G401.6 (cell line): ENCODE results near the gene FAHD2B.
"Not testable (repeated sequence)": the region's sequence is repeated elsewhere in the genome, so short reads cannot be mapped to it uniquely, and the experiment has no call there.

ENCODE experiments used
- FAIRE-seq: peaks from 2 replicates; lab custom pipeline; 2012; peaks lifted over from hg19 to GRCh38; lab: Jason Lieb, UNC

FAHD2B gene, protein sequence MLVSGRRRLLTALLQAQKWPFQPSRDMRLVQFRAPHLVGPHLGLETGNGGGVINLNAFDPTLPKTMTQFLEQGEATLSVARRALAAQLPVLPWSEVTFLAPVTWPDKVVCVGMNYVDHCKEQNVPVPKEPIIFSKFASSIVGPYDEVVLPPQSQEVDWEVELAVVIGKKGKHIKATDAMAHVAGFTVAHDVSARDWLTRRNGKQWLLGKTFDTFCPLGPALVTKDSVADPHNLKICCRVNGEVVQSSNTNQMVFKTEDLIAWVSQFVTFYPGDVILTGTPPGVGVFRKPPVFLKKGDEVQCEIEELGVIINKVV

DNA sequence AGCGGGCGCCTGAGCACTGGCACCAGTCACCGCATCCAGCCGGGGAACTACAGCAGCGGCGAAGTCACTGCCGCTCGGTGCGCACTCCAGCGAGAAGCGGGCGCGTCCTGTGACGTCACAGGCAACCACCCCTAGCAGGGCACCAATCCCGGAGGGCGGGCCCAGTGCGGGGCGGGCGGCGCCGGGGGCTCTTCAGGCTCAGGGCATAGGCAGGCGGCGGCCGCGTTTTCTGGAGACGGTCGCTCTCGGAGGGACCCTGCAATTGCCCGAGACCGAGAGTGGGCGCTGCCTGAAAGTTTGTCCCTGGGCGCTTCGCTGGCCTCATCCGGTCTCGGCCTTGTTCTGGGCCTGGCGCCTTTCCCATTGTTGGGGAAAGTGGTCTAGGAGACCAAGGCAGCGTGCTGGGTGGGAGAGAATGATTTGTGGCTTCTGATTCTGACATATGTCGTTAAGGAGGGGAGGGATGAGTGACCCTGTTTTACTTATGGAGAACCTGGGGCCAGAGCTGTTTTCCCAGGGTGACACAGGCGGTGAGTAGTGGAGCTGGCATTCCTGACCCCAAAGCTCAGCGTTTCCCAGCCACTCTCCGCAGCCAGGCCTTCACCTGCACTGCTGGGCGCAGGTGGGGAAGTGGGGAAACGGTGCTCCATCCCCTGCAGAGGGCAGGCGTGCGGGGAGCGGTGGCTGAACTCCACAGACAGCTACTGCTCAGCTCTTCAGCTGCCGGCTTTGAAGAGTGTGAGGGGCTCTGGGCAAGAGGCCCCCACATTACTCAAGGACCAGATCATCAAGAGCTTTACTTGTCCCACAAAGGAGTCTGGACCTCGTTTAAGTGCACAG is at the start of gene FAHD2B:
TSS of gene FAHD2B (minus strand) at position 111 of the 840 bp plus-strand sequence. CDS start 3,176 bp downstream, outside the sequence.
- not testable (repeated sequence) for FAIRE-seq

DNA sequence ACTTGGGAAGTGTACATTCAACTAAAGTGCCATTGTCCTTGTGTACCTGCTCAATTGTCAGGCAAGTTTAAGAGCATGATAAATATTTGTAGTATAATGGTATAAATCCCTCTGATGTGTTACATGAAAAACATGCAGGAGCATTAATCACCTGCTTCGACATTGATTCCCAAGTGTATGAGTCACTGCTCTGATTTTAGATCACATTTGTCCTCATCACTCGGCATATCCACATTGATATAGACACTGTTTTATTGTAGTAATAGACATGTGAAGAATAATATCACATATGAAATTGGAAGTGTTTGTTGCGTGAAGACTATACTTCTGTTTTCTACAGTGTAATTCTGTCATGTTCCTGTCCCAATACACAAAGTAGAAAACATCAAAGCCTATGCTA is 49.3 kb upstream of the FAHD2B start:
- FAIRE-seq: not testable (repeated sequence)

DNA sequence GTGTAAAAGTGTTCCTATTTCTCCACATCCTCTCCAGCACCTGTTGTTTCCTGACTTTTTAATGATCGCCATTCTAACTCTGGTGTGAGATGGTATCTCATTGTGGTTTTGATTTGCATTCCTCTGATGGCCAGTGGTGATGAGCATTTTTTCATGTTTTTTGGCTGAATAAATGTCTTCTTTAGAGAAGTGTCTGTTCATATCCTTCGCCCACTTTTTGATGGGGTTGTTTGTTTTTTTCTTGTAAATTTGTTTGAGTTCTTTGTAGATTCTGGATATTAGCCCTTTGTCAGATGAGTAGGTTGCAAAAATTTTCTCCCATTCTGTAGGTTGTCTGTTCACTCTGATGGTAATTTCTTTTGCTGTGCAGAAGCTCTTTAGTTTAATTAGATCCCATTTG is 34.4 kb upstream of the FAHD2B start:
- FAIRE-seq: not testable (repeated sequence)

DNA sequence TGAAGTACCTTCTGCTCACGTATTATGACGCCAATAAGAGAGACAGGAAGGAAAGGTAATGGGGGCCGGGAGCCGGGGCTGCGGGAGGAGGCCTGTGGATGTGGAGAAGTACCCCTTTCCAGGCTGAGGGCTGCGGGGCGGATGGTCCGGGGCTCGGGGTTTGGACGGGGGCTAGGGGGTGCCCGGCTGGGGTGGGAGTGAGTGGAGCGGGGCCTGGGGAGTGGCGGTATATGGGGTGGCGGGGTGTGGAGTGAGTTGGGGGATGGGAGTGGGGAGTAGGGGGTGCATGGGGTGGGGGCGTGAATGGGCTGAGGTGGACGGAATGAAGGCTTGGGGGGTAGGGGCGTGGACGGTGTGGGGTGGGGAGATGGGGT is 19.2 kb upstream of the FAHD2B start:
- not testable (repeated sequence) for FAIRE-seq

DNA sequence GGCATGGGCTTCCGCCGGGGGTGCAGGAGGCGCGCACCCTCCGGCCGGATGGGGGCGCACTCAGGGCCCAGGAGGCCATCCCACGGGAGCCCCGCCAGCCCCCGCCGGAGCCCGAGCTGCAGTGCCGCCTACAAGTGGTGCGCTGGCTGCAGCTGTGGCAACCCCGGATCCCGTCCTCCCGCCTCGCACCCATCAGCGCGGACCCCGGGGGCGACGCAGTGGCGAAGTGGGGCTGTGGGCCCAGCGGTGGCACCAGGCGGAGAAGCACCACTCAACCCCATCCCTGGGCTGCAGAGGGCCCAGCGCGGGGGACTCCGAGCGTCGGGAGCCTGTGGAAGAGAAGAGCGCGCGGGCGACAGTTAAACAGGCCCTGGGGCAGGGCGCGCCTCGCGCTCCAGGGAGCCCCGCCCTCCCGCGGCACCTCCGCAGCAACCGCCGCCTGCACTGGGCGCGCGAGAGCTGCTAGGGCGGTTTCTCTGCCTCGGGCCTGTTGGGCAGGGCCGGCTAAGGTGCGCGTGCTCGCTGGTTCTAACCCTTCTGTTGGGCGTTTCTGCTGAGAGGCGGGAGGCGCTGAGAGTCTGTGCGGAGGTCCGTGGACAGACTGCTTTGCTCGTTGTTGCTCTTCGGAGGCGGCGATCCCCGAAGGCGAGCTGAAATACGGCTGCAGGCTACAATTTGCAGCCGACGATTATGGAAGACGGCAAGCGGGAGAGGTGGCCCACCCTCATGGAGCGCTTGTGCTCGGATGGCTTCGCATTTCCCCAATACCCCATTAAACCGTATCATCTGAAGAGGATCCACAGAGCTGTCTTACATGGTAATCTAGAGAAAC is 18.6 kb upstream of the FAHD2B start, which contains the start of gene ANKRD36:
TSS of gene ANKRD36 (plus strand) at position 104 of the 832 bp plus-strand sequence. CDS start at position 691, 587 bp downstream.
- FAIRE-seq: not testable (repeated sequence)

DNA sequence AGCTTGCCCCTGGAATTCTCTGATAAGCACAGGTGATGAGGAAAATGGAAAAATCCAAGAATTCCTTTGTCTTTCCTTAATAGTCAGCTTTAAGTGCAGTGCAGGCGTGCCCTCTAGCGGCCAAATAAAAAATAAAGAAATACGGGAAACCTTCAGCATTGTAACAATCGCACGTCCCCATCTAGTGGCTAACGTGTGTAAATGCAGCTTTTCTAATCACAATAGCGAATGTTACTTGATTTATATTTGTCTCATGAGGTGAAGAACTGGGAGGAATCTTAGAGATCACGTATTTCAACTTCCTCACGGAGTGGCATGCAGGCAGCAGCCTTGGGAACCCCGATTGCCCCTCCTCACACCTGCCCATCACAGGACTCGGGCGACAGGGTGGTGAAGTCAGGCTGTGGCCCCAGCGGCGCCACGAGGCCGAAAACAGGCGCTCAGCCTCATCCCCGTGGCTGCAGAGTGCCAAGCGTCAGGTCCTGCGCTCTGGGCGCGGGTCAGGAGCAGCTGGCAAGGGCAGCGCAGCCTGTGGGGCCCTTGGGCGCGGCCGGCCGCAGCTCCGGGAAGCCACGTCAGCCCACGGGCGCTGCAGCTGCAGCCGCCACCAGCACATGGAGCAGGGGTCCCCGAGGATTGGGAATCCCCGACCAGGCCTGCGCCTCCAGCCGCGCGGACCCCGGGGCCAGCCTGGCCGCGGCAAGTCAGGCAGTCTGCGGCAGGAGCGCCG is 17.8 kb upstream of the FAHD2B start:
- peak; percentile 94 for FAIRE-seq

DNA sequence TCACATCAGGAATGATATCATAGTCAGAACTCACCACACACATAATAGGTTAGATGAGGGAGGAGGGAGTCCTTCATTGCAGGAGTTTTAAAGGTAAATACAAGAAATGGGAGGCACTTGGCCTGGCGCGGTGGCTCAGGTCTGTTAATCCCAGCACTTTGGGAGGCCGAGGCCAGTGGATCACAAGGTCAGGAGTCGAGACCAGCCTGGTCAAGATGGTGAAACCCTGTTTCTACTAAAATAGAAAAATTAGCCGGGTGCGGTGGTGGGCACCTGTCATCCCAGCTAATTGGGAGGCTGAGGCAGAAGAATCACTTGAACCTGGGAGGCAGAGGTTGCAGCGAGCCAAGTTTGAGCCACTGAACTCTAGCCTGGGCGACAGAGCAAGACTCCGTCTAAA is 16.6 kb upstream of the FAHD2B start:
- FAIRE-seq: not testable (repeated sequence)

DNA sequence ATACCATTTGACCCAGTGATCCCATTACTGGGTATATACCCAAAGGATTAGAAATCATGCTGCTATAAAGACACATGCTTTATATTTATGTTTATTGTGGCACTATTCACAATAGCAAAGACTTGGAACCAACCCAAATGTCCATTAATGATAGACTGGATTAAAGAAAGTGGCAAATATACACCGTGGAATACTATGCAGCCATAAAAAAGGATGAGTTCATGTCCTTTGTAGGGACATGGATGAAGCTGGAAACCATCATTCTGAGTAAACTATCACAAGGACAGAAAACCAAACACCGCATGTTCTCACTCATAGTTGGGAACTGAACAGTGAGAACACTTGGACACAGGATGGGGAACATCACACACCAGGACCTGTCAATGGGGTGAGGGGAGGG is 12.2 kb upstream of the FAHD2B start:
- FAIRE-seq: not testable (repeated sequence)

DNA sequence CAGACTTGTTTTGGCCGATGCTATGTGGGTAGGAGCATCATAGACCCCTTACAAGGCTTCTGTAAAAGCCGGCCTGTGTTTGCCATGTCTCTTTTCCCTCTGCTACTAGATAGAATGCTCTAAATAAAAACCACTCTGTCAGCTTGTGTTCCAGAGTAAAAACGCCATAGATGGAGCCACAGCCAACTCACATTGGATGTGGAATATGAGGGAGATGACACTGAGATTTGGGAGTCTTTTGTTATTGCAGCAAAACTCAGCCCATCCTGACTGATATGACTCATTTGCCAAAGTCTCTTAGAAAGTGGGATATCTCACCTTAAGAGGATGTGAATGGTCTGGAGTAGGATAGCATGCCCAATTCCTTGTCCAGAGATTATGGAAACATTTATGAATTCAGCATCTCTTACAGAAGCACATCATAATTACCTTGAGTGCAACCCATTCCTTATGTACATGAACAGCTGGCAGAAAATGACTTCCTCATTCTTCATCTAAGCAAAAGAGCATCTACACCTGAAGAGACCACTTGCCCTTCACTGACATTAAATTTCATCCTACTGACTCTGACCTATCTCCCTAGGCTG is 4.2 kb upstream of the FAHD2B start:
- FAIRE-seq: not testable (repeated sequence)

DNA sequence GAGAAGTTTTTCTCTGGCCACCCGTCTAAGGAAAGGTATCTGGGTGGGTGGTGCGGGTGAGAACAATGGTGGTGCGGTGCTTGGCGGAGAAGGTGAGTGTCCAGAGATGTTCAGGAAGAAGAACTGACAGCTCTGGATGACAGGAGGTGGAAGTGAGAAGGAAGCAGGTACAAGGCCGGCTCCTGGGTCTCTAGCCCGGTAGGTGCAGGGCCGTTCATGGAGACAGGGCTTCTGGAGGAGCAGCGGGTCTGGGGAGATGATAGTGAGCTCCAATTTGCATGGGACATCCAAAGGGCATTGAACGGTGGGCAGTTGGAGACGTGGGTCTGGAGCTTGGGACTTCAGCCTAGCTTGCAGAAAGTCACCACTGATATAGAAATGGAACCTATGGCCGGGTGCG is 979 bp upstream of the FAHD2B start:
- no peak for FAIRE-seq

DNA sequence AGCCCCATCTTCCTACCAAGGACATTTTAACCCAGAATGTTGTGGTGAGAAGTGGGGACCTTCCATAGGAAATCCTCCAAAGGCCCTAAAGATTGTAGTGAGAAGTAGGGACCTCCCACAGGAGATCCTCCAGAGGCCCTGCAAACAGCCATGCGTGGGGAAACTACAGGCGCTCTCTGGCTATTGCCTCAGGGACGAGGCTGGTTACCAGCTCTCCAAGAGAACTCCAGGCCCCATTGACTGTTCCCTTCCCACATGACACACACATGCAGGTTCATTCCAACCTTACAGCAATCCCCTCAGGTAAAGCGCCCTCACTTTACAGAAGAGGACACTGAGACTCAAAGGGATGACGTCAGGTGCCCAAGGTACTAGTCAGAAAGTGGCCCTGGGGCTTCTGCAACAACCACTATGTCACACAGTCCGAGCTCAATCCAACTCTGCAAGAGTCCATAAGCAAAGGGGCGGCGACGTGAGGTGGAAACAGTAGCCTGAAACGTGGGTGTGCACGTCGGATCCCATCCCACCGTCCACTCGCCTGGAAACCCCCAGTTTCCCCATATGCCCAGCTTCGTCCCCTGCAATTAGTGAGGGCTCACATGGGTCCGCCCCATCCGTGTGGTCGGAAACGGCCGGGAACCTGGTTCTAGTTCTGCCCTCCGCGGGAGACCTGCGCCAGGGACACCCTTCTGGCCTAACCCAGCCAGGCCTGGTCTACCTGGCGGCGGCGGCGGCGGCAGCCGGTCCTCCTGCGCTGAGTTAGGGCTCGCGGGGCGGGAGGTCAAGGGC is 505 bp downstream of the FAHD2B start:
- not testable (repeated sequence) for FAIRE-seq

DNA sequence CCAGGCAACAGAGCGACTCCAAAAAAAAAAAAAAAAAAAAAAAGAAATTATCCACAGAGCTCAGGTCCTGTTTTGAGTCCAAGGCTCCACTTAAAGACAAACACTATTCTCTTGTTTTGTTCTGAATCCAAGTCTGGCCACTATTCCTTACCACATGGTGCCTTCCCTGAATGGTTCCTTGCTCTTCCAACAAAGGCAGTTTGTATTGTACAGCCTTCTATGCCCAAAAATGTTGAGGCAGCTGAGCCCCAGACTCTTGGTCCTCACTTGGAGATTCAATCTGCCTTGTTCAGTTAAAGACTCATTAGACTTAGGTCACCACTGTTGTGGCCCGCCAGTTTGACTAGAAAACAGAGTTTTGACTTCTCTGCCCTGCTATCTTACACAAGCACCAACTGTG is 1.7 kb downstream of the FAHD2B start:
- FAIRE-seq: not testable (repeated sequence)

DNA sequence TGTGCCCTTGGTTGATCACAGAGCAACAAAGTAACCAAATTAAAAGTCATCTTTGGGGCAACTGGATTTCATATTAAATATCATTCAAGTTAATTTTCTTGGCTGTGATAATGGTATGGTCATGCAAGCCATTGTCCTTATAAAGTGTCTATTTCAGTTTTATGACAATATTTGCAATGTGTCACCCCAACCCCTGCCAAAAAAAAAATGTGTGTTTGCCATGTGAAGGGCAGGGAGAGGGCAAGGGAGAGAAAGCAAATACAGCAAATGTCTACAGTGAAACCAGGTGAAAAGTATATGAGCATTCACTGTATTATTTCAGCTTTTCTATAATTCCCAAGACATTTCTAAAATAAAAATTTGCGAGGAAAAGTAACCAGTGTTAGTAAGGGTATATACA is 6.0 kb downstream of the FAHD2B start:
- not testable (repeated sequence) for FAIRE-seq

DNA sequence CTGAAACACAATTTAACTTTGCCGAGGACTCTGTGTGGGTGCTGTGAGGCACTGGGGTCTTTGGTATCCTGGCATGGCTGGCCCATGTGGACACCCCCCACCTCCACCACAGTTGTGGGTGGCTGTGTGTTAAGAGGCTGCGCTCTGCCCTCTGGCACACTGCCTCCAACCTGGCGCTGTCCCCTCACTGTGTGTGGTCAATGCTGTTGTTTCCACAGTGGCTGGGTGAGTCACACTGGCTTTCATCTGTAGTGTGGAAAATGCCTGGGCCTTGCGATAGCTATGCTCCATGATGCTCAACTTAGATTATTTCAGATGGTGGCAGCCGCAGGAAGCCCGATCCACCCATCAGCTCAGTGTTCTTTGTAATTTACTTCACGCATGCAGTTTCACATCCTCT is 9.6 kb downstream of the FAHD2B start:
- not testable (repeated sequence) for FAIRE-seq

DNA sequence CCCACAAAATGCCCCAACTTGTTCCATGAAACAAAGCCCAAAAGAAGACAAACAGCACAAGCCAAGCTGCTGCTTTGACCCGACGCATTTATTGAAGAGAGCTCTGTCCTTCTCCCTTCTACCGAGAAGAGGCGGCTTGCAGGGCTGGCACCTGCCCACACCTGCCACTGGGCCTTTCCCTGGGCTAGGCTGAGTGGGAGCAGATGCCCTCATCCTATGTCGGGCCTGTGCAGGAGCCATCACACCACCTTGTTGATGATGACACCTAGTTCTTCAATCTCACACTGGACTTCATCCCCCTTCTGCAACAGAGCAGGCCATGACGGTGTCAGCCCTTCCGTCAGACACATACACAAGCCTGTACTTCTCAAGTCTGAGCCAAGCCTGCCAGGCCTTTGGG is 11.2 kb downstream of the FAHD2B start:
- not testable (repeated sequence) for FAIRE-seq

DNA sequence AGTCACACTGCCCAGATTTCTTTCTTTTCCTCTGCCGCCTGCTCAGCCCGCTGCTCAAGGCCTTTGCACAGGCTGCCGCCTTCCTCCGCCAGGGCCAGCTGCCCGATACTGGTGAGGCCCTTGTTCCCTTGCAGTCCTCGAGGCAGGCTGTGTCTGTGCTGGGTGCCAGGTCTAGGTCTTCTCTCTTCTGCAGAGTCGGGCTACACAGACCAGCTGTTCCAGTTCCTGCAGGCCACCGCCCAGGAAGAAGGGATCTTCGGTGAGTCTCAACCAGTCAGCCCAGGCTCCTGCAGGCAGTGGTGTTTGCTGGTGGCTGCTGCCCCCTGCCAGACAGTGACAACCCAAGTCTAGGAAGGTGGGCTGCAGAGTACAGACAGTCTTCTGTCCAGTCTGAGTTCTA is 12.5 kb downstream of the FAHD2B start:
- not testable (repeated sequence) for FAIRE-seq

DNA sequence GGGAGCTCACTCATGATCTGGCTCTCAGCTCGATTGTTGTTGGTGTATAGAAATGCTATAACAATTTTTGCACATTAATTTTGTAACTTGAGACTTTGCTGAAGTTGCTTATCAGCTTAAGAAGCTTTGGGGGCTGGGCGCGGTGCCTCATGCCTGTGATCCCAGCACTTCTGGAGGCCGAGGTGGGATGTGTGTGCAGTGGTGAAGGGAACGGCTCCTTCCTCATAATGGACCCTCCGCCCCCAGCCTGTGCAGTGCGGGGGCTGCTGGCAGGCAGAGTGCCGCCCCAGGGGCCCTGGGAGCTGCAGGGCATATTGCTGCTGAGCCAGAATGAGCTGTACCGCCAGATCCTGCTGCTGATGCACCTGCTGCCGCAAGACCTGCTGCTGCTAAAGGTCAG is 13.8 kb downstream of the FAHD2B start:
- FAIRE-seq: not testable (repeated sequence)

DNA sequence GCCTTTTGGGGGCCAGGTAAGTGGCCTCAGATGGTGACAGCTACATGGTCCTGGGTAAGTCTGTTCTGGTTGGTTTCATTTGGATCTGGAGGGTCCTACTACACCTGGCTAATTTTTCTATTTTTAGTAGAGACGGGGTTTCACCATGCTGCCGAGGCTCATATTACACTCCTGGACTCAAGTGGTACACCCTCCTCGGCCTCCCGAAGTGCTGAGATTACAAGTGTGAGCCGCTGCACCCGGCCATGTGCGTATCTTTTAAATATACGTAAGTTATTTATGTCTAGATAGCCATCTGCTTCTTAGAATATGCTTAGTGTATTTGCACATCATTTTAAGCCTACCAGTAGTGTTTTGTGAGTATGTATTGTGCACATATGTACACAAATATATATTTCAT is 17.5 kb downstream of the FAHD2B start:
- not testable (repeated sequence) for FAIRE-seq

DNA sequence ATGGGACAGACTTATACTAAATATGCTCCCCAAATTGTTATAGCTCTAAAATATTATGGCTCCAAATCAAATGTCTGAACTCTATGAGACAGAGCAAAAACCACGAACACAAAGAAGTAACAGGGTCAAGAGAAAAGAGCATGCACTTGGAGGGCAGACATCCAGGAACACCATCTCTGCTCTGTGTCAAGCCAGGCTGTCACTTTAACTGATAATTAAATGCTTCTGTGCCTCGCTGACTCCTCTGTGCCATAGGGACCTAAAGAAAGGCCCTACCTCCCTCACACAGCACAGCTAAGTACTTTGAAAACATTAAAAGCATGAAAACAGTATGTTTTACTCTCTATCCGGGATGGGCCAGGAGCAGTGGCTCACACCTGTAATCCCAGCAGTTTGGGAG is 23.8 kb downstream of the FAHD2B start:
- FAIRE-seq: not testable (repeated sequence)

DNA sequence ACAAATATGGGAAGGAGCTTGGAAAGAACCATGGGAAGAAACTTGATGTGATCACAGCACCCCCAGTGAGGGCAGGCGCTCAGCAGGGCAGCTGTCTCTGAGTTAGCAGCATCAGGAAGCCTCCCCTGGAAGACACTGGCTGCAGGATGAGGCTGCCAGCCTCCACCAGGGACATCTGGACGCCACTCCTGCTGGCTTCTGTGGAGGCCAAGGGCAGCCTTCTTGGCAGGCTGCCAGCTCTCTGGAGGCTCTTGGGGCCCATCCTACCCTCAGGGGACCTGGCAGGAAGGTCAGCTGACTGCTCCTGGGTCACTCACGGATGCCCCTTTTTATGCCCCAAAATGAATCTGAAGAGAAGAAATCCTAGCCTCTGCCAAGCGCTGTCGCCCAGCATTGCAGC is 26.0 kb downstream of the FAHD2B start:
- not testable (repeated sequence) for FAIRE-seq
